A673 (cell line): ENCODE data around the gene STYXL1. TPM values are rescaled to one million over a fixed set of nuclear protein-coding genes. Genes with fewer than 3 reads are reported as not detected.

Experiments used
- BruUV-seq: library from RNA; stranded (reverse); fragments of 400-500 nt; replicated peaks from 2 replicates; lab custom pipeline; 2021; lab: Mats Ljungman, UMichigan
- CTCF ChIA-PET: fragments of 300-600 bp; sonication (Branson Sonifier 250); formaldehyde crosslinking; loops from one replicate; lab custom pipeline; 2022; ENCODE audit warnings: antibody characterized with exemption; lab: Charles Lee
- POLR2A ChIA-PET: fragments of 300-600 bp; sonication (Branson Sonifier 250); formaldehyde crosslinking; loops from one replicate; lab custom pipeline; 2022; ENCODE audit warnings: antibody characterized with exemption; ENCODE audit not compliant: low non-redundant PET; lab: Charles Lee
- DNase-seq: peaks from one replicate; pipeline ENCODE4 v3.0.0-alpha.2; 2015; ENCODE audit warnings: low spot score
- H3K27ac ChIP-seq: fragments of 200-600 bp; sonication (generic); 2 replicates; pipeline ENCODE4 v1.5.1; 2016; ENCODE audit warnings: mixed run types, low read depth, mild to moderate bottlenecking, mixed read lengths, antibody characterized with exemption, low read length; ENCODE audit not compliant: poor library complexity, severe bottlenecking
- H3K27me3 ChIP-seq: fragments of 200-600 bp; sonication (generic); replicated peaks from 2 replicates; pipeline ENCODE4 v1.6.1; 2017; ENCODE audit warnings: mixed run types, low read depth, mild to moderate bottlenecking, mixed read lengths, antibody characterized with exemption, low read length; ENCODE audit not compliant: insufficient read depth, poor library complexity
- H3K36me3 ChIP-seq: fragments of 200-600 bp; sonication (generic); 2 replicates; pipeline ENCODE4 v1.6.1; 2016; ENCODE audit warnings: mixed run types, mild to moderate bottlenecking, mixed read lengths, antibody characterized with exemption, low read length; ENCODE audit not compliant: insufficient read depth, poor library complexity, severe bottlenecking
- H3K4me1 ChIP-seq: fragments of 200-600 bp; sonication (generic); 2 replicates; pipeline ENCODE4 v1.6.1; 2017; ENCODE audit warnings: mixed run types, mild to moderate bottlenecking, mixed read lengths, antibody characterized with exemption, low read length; ENCODE audit not compliant: insufficient read depth, poor library complexity, severe bottlenecking
- H3K4me3 ChIP-seq: fragments of 200-600 bp; sonication (generic); 2 replicates; pipeline ENCODE4 v1.5.1; 2016; ENCODE audit warnings: low read depth, mixed run types, mild to moderate bottlenecking, mixed read lengths, low read length; ENCODE audit not compliant: poor library complexity, severe bottlenecking
- H3K9me3 ChIP-seq: fragments of 200-600 bp; sonication (generic); 2 replicates; pipeline ENCODE4 v1.6.1; 2016; ENCODE audit warnings: mixed run types, low read depth, mild to moderate bottlenecking, mixed read lengths, antibody characterized with exemption, low read length; ENCODE audit not compliant: poor library complexity, severe bottlenecking
- EZH2 ChIP-seq: fragments of 200-600 bp; sonication (generic); IDR thresholded peaks from 2 replicates; pipeline ENCODE4 v1.6.1; 2017; ENCODE audit warnings: borderline replicate concordance, low read depth, mild to moderate bottlenecking, mixed read lengths, antibody characterized with exemption, low read length; ENCODE audit not compliant: poor library complexity, severe bottlenecking
- intact Hi-C: fragments of 100-400 bp; cut with micrococcal nuclease; formaldehyde crosslinking; loops from one replicate; pipeline ENCODE4 v1.10.0; 2022; ENCODE audit not compliant: unreplicated experiment
- total RNA-seq: library from RNA; stranded (reverse); gene quantifications from 2 replicates; pipeline ENCODE4 v1.2.3, GENCODE V29; 2021
- TF ChIP-seq, protein P1 (sequence below): fragments of 300-800, 200-600 bp; sonication (generic); conservative IDR thresholded peaks from 2 replicates; pipeline ENCODE4 v1.5.1; 2017; ENCODE audit warnings: low read depth, mild to moderate bottlenecking, antibody characterized with exemption, low read length, moderate library complexity, mixed read lengths

The STYXL1 gene
- total RNA-seq, 1 experiment from 2014 or later = 36.3 TPM

DNA sequence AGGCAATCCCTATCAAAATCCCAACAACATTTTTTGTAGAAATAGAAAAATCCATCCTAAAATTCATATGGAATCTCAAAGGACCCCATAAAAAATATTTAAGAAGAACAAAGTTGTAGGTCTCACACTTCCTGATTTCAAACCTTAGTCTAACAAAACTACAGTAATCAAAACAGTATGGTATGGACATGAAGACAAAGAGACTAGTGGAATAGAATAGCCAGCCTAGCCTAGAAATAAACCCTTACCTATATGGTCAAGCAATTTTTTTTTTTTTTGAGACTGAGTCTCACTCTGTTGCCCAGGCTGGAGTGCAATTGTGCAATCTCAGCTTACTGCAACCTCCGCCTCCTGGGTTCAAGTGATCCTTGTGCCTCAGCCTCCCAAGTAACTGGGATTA, 49.8 kb downstream of the STYXL1 start:
- H3K4me1 ChIP-seq = no peaks in the 10 kb centered on the region
- H3K36me3 ChIP-seq = no peaks in the 10 kb centered on the region
- intact Hi-C loops = no loop called here
- DNase-seq = no peak
- H3K4me3 ChIP-seq = no peak overlapping the region
- no TSS peak for BruUV-seq
- POLR2A ChIA-PET = no interaction called here
- H3K9me3 ChIP-seq = no peaks in the 10 kb centered on the region
- CTCF ChIA-PET = no interaction called here
- no peaks in the 10 kb centered on the region for H3K27me3 ChIP-seq
- no peak overlapping the region for H3K27ac ChIP-seq
- no peak for TF ChIP-seq EZH2
- TF ChIP-seq, protein P1, sequence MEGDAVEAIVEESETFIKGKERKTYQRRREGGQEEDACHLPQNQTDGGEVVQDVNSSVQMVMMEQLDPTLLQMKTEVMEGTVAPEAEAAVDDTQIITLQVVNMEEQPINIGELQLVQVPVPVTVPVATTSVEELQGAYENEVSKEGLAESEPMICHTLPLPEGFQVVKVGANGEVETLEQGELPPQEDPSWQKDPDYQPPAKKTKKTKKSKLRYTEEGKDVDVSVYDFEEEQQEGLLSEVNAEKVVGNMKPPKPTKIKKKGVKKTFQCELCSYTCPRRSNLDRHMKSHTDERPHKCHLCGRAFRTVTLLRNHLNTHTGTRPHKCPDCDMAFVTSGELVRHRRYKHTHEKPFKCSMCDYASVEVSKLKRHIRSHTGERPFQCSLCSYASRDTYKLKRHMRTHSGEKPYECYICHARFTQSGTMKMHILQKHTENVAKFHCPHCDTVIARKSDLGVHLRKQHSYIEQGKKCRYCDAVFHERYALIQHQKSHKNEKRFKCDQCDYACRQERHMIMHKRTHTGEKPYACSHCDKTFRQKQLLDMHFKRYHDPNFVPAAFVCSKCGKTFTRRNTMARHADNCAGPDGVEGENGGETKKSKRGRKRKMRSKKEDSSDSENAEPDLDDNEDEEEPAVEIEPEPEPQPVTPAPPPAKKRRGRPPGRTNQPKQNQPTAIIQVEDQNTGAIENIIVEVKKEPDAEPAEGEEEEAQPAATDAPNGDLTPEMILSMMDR = no peak

GRCh38 chr7:75996476-75996875, 51.3 kb downstream of the STYXL1 start:
- POLR2A ChIA-PET = no interaction called here
- Histone ChIP-seq H3K36me3 (no peaks in the 10 kb centered on the region), H3K27me3 (no peaks in the 10 kb centered on the region), H3K4me1 (no peaks in the 10 kb centered on the region), H3K27ac (no peak overlapping the region), H3K9me3 (no peaks in the 10 kb centered on the region), H3K4me3 (no peak overlapping the region)
- intact Hi-C loops = no loop called here
- no peak for TF ChIP-seq EZH2
- TF ChIP-seq, protein P1 = no peak
- no peak for DNase-seq
- CTCF ChIA-PET = no interaction called here
- BruUV-seq = no TSS peak

DNA sequence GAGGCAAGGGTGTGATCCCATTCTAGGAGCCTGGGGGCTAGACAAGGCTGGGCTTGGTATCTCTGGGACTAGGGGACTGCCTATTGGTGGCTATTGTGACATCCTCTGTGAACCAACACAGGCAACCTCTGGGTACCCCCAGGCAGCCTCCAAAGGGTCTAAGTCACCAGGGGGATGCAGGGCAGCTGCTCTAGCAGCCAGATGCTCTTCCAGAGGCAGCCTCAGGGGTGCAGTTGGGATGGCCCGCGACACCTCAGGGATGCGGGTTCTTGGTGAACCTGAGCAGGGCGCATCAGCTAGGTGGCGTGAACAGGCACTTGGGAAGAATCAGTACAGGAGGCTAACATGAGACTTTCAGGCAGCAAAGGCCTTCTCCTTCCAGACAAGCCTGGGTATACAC, 51.8 kb downstream of the STYXL1 start:
- no TSS peak for BruUV-seq
- H3K4me3 ChIP-seq = no peak overlapping the region
- no peaks in the 10 kb centered on the region for H3K4me1 ChIP-seq
- POLR2A ChIA-PET = no interaction called here
- H3K36me3 ChIP-seq = no peaks in the 10 kb centered on the region
- DNase-seq = no peak
- CTCF ChIA-PET = no interaction called here
- no peaks in the 10 kb centered on the region for H3K27me3 ChIP-seq
- no peaks in the 10 kb centered on the region for H3K9me3 ChIP-seq
- TF ChIP-seq, protein P1 = no peak
- TF ChIP-seq EZH2 = no peak
- H3K27ac ChIP-seq = no peak overlapping the region
- intact Hi-C loops = no loop called here
